HS-27A (cell line): ENCODE measurements around the gene RBPJL.

ENCODE experiments used
- DNase-seq: peaks from one replicate; pipeline ENCODE4 v3.0.0-alpha.2; 2012; ENCODE audit warnings: low read depth, missing footprints

The RBPJL gene

GRCh38 chr20:45293041-45294002 lies 13.3 kb upstream of the RBPJL start:
- DNase-seq: peak; percentile 84

DNA sequence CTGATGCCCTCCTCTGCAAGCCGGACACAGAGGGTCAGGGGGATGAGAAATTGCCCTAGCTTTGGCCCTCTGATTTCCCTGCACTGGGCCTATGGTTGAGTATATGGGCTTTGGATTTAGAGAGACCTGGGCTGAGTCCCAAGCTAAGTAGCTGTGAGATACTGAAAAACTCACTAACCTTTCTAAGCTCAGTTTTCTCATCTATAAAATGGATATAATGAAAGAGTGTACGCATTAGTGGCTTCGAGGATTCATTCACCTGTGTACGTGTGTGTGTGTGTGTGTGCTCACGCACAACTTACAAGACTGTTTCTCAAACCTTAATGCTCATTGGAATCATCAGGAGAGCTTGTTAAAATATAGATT lies 12.7 kb upstream of the RBPJL start:
- no peak for DNase-seq

DNA sequence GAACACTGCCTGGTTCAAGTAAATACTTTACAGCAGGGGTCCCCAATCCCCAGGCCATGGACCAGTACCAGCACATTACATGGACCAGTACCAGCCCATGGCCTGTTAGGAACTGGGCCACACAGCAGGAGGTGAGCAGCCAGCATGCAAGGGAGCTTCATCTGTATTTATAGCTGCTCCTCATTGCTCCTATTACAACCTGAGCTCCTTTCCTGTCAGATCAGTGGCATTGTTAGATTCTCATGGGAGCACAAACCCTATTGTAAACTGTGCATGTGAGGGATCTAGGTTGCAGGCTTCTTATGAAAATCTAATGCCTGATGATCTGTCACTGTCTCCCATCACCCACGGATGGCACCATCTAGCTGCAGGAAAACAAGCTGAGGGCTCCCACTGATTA lies 12.0 kb upstream of the RBPJL start:
- no peak for DNase-seq

DNA sequence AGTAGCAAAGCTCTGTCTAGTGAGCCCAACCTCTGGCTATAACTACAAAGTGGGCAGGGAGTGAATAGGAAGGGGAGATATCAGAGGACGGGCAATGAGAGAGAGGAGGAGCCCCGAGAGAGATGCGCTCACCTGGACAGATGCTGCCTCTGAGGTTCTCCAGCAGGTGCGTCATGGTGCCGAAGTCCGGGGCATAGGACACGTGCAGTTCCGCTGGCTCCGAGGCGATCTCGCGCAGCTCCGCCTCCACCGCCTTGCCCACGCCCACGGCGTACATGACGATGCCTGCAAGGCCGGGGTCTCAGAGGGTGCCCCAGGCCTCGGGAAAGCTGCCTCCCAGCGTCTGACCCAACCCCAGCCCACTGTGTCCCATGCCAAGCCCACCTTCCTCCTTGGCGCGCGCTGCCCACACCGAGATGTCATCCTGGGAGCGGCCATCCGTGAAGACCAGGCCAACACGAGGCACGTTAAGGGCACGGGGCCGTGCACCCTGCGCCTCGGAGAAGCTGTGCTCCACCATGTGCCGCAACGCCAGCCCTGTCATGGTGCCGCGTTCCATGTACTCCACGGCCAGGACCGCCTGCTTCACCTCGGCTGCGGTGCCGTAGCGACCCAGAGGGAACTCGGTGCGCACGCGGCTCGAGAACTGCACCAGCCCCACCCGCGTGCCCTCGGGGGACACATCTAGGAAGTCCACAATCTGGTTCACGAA lies 8.7 kb upstream of the RBPJL start:
- DNase-seq: no peak

GRCh38 chr20:45299786-45300185 lies 6.9 kb upstream of the RBPJL start:
- no peak for DNase-seq

GRCh38 chr20:45300961-45301360 lies 5.7 kb upstream of the RBPJL start:
- no peak for DNase-seq

GRCh38 chr20:45301824-45302271 lies 4.8 kb upstream of the RBPJL start:
- no peak for DNase-seq

- no peak for DNase-seq
Observed at GRCh38 chr20:45303586-45304463, 2.8 kb upstream of the RBPJL start.

GRCh38 chr20:45304464-45304999 lies 2.1 kb upstream of the RBPJL start:
- no peak for DNase-seq

DNA sequence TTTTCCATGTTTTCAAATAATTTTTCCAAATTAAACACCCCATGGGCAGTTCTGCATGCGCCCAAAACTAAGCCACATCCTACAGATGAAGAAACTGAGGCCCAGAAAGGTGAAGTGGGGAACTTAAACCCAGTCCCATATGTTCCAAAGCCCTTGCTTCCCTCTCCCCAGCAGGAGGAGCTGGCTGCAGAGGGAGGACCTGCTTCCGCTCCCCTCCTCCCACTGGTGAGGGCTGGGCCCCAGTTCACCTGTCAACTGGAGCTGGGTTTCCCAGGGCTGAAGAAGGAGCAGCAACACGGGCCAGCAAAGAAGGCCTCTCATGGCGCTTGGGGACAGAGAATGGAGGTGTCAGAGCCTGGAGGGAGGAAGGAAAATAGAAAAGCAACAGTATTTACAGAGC lies 1.4 kb upstream of the RBPJL start:
- DNase-seq: no peak

GRCh38 chr20:45307076-45307640 lies 518 bp downstream of the RBPJL start:
- DNase-seq: no peak

- DNase-seq: no peak
Observed at GRCh38 chr20:45308117-45308778, 1.6 kb downstream of the RBPJL start, which contains the start of gene MATN4. TSS of gene MATN4 (minus strand) at chr20:45308299. CDS start at chr20:45305582, 2,717 bp downstream.

DNA sequence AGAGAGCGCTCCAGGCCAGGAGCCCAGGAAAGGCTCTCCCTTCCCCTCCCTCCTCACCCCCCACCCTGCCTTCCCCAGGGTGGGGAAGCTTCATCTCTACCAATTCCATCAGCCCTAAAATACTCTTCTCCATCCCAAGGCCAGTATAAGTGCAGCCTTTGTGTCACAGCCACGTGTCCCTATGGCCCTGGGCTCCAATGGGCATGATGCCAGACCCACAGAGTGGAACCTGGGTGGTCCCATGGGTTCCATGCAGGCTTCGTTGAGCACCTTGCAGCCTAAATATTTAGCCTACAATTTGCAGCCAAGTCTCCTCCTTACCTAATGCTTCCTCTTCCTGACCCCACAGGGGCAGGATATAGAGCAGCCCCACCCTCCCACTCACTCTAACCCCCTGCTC lies 2.4 kb downstream of the RBPJL start:
- DNase-seq: no peak

DNA sequence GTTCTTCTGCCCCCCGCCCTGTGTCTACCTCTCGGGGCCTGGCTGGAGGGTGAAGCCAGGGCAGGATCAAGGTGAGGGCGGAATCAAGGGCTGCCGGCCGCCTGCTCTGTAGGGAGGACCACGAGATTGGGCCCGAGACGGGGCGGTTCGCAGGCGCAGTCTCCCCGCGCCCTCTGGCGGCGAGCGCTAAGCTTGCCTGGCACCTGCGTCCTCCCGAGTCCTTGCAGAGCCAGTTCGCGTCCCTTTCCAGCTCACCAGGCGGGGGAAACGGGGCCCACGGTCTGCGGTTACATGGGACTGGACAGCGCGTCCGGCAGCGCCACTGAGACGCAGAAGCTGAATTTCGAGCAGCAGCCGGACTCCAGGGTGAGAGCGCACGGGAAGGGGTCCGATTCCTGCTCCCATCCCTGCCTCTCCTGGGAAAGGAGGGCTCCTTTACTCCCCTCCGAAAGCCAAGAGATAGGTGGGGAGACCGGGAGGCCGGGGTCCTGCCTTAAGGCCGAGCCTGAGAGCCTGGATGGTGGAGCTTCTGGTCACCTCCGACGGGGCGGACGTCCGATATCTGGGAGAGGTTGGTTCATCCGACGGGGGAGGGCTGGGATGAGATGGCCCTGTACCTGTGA lies 5.1 kb downstream of the RBPJL start:
- no peak for DNase-seq

DNA sequence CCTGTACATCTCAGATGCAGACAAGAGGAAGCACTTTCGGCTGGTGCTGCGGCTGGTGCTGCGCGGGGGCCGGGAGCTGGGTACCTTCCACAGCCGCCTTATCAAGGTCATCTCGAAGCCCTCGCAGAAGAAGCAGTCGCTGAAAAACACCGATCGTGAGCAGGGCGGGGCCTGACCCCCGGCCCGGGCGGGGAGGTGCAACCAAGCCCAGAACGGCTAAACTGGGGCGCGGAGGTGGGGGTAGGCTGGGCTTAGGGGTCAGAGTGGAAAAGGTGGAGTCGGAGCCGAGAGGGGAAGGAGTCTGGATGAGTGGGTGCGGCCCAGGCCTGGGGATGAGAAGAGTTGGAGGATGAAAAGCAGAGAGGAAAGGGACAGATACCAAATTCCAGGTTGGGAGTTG lies 5.6 kb downstream of the RBPJL start:
- DNase-seq: no peak

DNA sequence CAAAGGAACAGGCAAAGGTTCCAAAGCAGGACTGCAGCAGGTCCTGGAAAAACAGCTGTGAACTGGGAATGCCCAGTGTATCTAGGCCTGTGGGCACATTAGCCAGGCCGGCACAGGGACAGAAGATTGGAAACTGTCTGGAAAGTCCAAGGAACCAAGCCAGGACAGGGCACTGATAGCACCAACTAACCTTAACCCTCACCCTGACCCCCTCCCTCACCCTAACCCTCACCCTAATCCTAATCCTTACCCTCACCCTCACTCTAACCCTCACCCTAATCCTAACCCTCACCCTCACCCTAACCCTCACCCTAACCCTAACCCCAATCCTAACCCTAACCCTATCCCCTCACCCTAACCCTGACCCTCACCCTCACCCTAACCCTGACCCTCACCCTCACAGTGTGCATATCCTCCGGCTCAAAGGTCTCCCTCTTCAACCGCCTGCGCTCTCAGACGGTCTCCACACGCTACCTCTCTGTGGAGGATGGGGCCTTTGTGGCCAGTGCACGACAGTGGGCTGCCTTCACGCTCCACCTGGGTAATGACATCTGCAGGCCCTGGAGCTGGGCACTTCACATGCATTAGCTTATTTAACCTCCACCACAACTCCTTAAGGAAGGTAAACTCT lies 6.5 kb downstream of the RBPJL start:
- no peak for DNase-seq

GRCh38 chr20:45313943-45314342 lies 7.3 kb downstream of the RBPJL start:
- DNase-seq: no peak

DNA sequence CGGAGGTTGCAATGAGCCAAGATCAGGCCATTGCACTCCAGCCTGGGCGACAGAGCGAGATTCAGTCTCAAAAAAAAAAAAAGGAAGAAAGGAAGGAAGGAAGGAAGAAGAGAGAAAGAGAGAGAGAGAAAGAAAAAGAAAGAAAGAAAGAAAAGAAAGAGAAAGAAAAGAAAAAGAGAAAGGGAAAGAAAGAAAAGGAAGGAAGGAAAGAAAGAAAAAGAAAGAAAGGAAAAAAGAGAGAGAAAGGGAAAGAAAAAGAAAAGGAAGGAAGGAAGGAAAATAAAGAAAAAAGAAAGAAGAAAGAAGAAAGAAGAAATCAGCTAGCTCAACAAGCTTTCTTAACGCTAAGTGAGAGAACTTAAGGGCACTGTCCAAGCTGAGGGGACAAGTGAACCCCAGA lies 9.0 kb downstream of the RBPJL start:
- DNase-seq: no peak

- no peak for DNase-seq
Observed at GRCh38 chr20:45316150-45317080, 9.8 kb downstream of the RBPJL start.
